GM21515 (cell line): ENCODE data around the gene RIMBP2.

Source experiments
- ATAC-seq: cut with Tn5 transposase; IDR thresholded peaks from one replicate; pipeline ENCODE4 v1.9.1; 2021; ENCODE audit not compliant: unreplicated experiment

Gene RIMBP2

DNA sequence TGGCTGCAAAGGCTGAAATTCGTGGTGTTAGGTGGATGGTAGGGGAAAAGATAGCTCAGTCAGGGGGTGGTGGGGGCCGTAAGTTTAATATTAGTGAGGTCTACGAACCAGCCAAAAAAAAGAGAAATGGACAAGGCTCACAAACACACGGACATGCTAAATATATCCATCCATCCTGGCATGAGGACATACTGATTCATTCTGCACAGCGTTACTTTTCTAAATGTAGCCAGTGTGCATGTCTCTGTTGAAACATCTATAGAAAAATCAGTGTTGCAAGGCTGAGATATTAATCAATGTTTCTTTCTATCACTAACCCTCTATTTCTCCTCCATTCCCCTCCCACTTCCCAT lies 227.8 kb downstream of the RIMBP2 start:
- ATAC-seq, result no peak

DNA sequence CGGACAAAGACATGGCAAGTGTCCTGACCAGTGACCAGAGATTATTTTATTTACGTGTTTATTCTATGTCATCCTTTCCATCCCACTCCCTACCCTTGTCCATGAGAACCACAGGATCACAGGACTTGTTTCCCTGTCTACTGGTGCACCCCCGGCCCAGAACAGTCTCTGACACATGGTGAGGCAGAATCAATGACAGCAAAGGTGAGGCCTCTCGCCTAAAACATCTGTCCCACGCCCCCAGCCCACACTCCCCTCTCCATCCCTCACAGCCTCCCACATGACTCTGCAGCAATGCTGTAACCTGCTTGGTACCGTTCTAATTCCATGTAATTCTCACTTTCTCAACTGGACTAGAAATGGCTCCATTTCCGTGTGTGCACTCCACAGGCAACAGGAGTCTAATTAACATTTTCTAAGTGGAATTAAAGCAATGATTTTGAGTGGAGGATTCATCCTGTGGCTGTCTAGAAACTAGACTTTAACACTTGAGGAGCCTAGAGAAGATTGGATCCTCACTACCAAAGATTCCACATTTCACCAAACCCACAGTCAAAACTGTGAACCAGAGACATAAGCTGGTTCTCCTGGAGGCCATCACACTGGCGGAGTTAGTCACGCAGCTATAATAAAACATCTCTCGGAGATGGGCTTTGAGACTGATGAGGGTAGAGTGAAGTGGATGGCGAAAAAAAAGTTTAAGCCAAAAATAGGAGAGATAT lies 228.3 kb downstream of the RIMBP2 start:
- ATAC-seq, result no peak

DNA sequence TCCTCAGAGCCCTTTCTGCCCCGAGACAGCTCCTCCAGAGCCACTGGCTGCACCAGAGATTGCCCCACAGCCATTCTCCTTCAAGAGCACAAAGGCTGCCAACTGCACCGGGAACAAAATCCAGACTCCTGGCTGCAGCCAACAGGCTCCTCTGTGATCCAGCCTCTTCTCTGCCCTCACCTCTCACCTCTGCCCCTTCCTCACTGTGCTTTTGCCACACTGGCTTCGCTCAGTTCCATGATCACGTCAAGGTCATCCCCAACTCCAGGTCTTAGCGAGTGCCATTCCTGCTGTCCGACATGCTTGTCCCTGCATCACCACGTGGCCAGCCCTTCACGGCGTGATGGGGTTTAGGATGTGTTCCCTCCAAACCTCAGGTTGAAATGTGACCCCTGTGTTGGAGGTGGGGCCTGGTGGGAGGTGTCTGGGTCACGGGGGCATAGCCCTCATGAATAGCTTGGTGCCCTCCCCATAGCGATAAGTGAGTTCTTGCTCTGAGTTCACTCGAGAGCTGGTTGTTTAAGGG lies 229.1 kb downstream of the RIMBP2 start:
- no peak for ATAC-seq

DNA sequence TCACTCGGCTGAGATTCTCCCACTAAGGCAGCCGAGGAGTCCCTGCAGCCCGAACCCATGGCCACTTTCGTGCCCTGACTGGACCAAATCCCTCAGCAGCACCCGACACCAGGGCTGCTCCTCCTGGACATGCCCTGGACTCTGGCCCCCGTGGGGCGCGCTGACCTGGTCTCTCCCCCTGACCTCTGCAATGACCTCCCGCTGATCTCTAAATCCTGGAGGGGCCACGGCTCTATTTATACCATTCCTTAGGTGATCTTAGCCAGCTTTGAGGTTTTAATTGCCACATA lies 230.0 kb downstream of the RIMBP2 start:
- no peak for ATAC-seq

DNA sequence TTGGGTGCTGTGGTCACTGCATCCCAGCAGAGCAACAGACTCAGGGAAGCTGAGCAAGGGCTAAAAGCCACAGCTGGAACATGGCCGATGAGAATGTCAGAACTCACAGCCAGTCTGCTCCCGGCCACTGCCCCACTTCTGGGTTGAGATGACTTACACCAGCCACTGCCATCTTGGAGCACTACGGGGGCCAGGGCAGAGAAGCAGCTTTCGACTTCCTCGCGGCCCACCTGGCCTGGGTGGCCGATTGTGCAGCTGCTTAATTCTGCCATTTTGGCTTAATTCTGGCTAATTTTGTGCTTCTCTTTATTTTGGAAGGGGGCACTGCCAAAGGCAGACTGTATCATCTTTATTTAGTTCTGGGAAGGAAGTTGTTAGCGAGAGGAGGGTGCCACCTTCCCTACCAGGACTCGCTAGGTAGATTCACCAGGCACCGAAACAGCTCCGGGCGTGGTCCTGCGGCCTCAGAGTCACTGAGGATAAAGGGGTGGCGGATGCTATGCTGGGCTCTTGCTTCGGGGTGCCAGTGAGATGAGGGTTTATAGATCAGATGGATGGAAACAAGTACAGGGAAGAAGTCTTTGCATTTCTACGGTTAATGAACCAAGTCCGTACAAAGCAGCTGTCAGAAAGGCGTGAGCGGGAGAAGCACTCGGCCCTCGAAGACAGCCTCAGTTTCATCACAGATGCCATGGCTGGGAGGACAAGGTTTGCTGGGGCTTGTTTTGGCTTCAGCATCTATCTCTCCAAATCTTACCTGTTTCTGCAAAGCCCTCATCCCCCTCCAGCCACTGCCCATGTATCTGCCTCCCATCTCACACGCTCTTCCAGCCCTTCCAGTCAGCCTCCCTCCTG lies 230.6 kb downstream of the RIMBP2 start:
- no peak for ATAC-seq

DNA sequence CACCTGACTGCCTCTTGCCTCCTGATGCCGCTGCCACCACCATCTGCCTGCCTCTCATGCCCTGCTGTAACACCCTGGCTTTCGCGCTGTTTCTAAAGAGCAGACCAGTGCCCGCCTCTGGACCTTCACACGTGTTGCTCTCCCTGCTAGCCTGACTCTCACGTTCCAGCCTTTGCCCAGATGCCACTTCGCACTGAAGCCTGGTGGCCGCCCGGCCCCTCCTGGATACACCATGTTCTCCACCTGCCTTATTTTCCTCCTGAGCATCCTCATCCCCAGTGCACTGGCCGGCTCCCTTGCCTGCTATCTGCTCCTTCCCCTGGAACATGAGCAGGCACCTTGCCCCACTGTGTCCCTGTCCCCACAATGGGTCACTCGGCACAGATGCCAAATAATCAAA lies 231.9 kb downstream of the RIMBP2 start:
- no peak for ATAC-seq

DNA sequence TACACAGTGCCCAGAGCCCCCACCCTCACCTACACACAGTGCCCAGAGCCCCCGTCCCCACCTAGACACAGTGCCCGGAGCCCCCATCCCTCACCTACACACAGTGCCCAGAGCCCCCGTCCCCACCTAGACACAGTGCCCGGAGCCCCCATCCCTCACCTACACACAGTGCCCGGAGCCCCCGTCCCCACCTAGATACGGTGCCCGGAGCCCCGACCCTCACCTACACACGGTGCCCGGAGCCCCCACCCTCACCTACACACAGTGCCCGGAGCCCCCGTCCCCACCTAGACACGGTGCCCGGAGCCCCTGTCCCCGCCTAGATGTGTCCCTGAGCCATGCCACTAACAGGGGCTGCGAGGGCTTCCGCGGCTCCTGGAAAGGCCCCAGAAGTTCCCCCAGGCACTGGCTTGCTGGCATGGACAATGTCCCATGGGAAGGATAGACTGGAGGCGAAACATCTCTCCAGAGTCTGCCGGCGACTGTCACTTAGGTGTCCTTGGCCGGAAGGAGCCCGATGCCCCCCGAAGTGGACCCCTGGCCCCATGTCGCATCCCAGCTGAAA lies 232.4 kb downstream of the RIMBP2 start:
- no peak for ATAC-seq

DNA sequence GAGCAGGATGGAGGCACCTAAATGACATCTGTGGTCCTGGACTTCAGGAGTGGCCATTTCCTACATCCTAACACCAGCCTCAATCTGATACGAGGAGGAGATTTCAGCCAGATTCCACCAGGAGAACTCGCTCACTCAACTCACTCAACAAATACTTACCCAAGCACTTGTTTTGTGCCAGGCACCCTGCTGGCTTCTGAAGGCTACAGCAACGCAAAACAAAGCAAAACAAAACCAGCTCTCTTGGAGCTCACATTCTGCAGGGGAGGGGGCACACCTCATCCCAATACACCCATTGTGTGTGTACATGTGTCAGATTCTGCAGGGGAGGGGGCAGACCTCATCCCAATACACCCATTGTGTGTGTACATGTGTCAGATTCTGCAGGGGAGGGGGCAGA lies 233.7 kb downstream of the RIMBP2 start:
- ATAC-seq, result no peak

DNA sequence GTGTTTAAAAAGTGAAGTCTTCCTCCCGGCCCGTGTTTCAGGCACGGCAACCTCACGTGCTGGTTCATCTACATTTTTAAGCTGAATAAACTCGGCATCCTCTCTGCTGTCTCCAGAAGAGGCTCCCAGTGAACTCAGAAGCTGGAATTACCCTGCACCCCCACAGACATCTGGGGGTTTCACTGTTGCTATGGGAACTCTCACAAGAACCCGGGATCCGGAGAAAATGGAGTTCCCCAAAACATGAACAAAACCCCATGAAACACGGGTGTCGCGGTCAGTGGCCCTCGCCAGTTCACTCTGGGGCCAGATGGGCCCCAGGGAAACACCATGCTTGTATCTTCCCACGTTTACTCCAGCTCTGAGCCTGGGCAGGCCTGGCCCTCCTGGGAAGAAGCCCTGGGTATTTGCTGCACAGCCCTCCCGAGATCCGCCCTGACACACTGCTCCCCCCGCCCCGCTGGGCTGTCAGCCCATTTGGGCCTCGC lies 234.7 kb downstream of the RIMBP2 start:
- ATAC-seq, result no peak

DNA sequence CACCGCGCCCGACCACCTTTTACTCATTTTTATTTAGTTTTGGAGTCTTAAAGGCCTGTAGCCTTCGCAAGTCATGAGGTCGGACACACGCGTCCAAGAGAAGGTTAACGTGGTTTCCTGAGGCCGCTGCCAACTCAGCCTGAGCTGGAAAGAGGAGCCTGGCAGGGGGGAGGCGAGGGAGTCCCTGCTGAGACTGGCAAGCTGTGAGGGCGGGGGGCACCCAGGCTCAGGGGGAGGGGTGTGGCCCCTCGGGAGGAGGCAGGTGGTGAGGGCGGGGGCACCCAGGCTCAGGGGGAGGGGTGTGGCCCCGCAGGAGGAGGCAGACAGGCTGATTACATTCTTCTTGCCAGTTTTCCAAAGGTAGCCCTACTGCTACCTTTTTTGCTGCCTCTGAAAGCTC lies 235.2 kb downstream of the RIMBP2 start:
- no peak for ATAC-seq

DNA sequence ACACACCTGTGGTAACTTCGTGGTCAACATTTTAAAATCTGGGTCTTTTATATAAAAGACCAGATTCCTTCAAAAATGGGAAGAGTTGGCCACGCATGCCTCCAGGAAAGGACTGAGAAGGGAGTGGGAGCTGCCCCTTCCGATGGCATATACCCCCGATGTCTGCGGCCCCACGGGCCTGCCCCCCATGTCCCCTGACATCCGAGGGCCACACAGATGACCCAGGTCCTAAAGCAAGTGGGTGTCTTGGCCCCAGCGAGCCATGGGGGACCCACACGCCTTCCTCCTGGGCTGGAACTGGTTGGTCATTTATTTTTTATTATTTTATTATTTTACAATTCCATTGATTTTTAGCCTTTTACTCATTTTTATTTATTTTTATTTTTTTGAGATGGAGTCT lies 235.9 kb downstream of the RIMBP2 start:
- ATAC-seq, result no peak

DNA sequence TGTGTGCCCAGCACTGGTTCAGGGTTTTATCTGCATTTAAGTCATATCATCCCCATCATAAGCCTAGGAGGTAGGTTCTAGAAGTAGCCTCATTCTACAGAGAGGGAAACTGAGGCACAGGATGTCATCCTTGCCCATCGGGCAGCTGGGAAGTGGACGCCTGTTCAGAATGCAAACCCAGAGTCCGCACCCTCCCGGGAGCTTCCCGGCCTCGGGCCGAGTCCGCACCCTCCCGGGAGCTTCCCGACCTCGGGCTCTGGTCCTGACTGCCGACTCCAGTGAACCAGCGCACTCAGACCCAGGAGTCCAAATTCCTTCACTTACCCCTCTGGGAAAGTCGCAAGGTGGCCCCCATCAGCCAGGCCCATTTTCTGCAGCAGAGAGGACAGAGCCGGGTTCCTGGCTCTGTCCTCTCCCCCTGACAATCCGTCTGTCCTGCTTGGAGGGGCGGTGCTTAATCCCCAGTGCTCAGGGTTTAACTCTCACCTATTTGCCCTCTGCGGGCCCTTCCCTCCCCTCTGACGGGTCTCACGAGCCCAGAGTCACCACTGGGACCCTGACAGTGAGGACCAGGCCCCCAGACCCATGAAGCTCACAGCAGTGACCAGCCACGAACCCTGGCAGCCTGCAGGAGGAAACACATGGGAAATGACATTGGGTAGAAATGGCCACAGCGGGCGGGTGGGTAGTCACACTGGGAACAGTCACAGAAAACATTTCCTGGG lies 236.5 kb downstream of the RIMBP2 start:
- ATAC-seq, result no peak

DNA sequence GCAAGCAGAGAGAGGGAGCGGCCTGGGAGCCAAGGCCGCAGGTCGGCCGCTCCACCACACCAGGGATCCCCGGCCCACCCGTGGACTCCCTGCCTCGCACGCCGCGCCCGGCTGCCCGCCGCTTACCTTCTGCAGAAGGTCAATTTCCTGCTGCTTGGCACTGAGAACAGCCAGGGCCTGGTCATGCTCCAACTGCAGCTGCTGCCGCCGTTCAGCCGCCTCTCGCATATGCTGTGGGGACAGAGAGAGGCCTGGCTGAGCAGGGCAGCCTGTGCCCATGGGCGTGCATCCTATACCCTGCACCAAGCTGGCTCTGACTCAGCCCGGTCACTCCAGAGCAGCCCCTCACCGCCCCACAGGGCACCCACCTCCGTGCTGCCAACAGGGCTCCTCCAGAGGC lies 237.3 kb downstream of the RIMBP2 start:
- no peak for ATAC-seq

DNA sequence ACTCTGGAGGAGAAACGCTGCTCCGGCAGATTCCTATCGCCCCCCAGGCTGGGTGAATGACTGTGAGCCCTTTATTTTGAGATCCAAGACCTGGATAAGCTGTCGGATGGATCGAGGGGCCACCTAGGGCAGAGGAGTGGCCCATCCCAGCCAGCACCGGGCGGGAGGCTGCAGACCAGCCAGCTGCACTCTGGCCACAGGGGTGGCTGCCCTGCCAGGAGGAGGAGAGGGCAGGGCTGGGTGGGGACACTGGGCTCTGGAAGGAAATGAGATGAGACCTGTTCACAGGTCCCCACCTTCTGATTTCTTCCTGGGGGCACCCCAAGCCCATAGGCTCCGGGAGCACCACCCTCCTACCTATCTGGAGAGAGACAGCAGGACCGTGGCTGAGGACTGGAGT lies 238.4 kb downstream of the RIMBP2 start:
- ATAC-seq, result no peak

DNA sequence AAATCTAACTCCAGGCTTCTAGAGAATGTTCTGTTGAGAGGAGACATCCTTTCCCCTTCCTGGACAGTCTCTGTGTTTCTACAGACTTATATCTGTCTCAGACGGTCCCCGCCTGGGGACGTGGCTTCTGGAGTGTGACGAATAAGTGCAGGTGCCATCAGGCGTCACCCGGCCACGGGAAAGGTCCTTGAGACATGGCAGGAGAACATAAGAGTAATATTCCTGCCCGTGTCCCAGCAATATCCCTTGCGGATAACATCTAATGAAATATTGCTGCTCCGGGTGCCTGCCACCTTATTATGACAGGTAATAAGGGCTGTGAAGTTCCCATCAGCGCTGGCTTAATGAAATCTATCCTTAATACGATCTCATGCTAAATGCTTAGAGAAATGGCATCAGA lies 238.8 kb downstream of the RIMBP2 start:
- no peak for ATAC-seq

DNA sequence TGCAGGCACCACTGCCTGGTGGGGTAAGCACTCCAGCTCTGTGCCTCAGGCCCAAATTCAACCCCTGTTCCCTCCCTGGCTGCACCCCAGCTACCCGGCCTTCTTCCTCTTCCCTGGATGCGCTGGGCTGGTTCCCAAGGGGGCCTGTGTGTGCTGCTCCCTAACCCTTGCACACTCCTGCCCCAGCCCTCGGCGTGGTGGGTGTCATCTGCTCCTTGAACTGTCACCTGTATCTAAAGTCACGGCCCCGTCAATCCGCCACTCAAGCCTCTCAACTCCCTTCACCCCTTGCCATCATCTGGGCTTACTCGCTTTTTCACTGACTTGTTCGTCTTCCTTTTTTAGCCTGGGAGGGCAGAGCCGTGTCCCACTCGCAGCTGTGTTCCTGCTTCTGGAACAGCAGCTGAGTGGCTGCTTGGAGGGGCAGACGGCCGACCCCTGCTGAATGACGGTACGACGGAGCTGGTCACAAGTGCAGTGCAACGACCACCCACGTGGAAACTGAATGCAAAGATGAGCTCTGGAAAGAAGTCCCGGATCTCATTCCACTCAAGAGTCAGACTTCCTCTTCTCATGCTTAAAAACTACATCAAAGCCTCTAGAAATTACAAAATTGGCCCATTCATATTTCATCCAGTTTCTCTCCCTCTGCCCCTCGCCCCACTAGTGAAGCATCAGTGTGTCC lies 239.5 kb downstream of the RIMBP2 start:
- no peak for ATAC-seq

DNA sequence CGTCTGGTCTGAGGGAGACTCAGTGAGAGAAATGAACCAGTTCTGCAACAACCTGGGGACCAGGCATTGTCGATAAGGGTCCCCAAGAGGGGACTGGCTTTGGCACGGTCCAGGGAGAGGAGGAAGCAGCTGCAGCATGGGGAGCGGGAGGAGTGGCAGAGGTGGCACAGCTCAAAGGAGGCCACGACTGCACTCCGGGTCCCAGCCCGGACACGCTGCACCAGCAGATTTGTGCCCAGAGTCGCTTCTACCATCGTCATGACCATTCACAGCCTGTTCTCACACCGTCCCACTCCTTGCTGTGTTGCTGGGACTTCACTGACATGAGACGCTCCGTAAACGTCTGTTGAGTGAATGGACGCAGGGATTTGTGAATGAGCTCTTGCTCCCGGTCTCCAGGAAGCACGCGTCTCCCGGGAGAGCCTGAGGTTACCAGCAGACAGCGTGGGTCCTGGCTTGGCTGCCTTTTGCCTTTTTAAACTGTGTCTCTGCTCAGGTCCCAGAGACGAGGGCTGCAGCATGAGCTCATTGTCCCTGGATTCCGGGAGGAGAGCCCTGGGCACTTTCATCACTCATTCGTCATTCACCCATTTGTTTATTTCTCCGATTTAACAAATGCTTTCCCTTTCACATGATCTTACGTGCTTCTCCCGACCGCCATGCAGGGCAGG lies 241.4 kb downstream of the RIMBP2 start:
- ATAC-seq, result no peak

DNA sequence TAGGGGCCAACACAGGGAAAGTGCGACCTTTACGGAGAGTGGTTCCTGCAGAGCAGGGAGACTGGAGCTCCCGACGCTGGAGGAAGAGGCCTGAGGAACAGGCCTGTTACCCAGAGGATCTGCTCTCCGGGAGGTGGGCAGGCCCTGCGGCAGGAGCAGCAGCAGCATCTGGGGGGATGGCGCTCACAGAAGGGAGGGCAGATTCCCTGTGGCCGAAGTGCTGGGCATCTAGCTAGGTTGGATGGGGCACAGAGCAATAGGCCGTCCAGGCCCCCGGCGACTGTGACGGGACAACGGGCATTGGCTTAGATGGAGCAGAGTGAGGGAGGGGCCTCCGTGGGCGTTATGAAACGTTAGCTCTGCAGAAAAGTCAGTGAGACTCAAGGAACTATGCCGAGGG lies 242.8 kb downstream of the RIMBP2 start:
- no peak for ATAC-seq

DNA sequence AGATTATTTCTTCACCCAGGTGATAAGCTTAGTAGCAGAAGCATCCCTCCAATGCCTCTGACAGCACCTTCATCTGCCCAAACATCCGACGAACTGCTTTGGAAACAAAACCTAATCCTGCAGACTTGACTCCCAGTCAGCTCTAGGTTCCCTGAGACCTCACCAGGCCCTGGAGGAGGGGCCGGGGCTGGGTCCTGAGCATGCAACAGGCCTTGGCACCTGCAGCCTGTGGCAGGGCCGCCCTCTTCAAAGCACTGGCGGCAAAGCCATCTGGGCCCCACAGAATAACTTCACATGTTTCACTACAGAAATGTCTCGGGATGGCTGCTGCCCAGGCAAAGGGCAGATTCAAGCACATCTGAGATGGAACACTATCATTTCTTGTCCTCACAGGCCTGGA lies 245.1 kb downstream of the RIMBP2 start:
- no peak for ATAC-seq

DNA sequence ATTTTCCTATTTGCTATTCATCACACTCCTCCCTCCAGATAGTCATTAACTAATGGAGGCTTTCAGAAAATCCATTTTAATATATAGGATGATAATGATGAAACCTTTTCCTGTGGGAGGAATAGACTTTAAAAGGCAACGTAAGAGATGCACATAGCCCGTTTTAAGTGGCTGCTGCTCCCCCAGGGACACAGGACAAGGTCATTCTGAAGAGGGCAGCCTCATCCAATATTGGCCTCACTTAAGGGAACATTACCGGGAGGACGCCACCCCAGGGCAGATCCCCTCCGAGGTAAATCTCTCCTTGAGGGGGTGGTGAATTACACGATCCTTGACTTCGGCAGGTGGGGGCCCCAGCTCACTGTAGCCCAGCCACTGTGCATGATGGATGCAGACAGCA lies 246.5 kb downstream of the RIMBP2 start:
- ATAC-seq, result no peak
